Progenitor cell of endocrine pancreas (in vitro differentiated cells): ENCODE results near the gene LARP7. TPM values are rescaled to one million over a fixed set of nuclear protein-coding genes. Genes with fewer than 3 reads are reported as not detected.
"Not testable (repeated sequence)": the region's sequence is repeated elsewhere in the genome, so short reads cannot be mapped to it uniquely, and the experiment has no call there.

Experiments used
- DNase-seq: peaks from one replicate; pipeline ENCODE4 v3.0.0; 2021; ENCODE audit warnings: low spot score; ENCODE audit not compliant: unreplicated experiment
- H3K27ac Mint-ChIP-seq: 2 replicates; pipeline ENCODE4 v1.8.0; 2021; ENCODE audit warnings: mild to moderate bottlenecking, moderate library complexity, mixed read lengths
- H3K27me3 Mint-ChIP-seq: 2 replicates; pipeline ENCODE4 v1.8.0; 2021; ENCODE audit warnings: mixed read lengths
- H3K36me3 Mint-ChIP-seq: 2 replicates; pipeline ENCODE4 v1.8.0; 2022; ENCODE audit warnings: mixed read lengths; ENCODE audit not compliant: insufficient read depth
- H3K4me1 Mint-ChIP-seq: 2 replicates; pipeline ENCODE4 v1.8.0; 2021; ENCODE audit warnings: low read depth, mixed read lengths
- H3K4me3 Mint-ChIP-seq: 2 replicates; pipeline ENCODE4 v1.8.0; 2021; ENCODE audit warnings: low read depth, mild to moderate bottlenecking, moderate library complexity, mixed read lengths
- H3K9me3 Mint-ChIP-seq: 2 replicates; pipeline ENCODE4 v1.8.0; 2021; ENCODE audit warnings: low read depth, mixed read lengths
- total RNA-seq: library from RNA; stranded (reverse); gene quantifications from 2 replicates; pipeline ENCODE4 v1.2.1, GENCODE V29; 2021
- TF ChIP-seq, protein P1 (sequence below): fragments of 200-600 bp; sonication (generic); IDR thresholded peaks from one replicate; pipeline ENCODE4 v1.5.0; 2021; ENCODE audit warnings: antibody characterized with exemption, mild to moderate bottlenecking; ENCODE audit not compliant: unreplicated experiment

LARP7 gene
- total RNA-seq, 1 donor from 2014 or later = 50.6 TPM

DNA sequence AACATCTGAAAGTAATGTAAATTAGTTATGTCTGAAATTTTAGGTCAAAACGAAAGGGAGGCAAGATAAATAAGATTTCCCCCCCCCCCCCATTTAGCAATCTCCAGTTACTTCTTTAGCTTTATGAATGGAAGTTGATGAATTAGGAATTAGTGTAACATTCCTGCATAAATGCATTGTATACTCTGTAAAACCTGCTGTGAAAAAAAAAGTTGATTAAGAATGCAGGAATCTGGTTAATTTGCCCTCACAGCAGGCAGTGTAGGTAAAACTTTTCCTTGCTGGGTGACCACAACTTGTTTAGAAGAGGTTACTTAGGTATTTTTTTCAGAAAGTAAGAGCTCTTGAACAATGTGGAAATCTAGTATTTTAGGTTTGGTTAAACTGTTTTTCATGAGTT is 15.3 kb downstream of the LARP7 start:
- TF ChIP-seq, protein P1, sequence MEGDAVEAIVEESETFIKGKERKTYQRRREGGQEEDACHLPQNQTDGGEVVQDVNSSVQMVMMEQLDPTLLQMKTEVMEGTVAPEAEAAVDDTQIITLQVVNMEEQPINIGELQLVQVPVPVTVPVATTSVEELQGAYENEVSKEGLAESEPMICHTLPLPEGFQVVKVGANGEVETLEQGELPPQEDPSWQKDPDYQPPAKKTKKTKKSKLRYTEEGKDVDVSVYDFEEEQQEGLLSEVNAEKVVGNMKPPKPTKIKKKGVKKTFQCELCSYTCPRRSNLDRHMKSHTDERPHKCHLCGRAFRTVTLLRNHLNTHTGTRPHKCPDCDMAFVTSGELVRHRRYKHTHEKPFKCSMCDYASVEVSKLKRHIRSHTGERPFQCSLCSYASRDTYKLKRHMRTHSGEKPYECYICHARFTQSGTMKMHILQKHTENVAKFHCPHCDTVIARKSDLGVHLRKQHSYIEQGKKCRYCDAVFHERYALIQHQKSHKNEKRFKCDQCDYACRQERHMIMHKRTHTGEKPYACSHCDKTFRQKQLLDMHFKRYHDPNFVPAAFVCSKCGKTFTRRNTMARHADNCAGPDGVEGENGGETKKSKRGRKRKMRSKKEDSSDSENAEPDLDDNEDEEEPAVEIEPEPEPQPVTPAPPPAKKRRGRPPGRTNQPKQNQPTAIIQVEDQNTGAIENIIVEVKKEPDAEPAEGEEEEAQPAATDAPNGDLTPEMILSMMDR = no peak
- Mint-ChIP-seq H3K4me1 (peaks cover 4% of the 10 kb centered on the region), H3K27ac (no peak overlapping the region), H3K4me3 (no peak overlapping the region), H3K27me3 (no peaks in the 10 kb centered on the region), H3K36me3 (peaks cover 12% of the 10 kb centered on the region), H3K9me3 (no peaks in the 10 kb centered on the region)
- no peak for DNase-seq

GRCh38 chr4:112655270-112655669 is 18.3 kb downstream of the LARP7 start:
- no peaks in the 10 kb centered on the region for H3K27me3 Mint-ChIP-seq
- H3K27ac Mint-ChIP-seq = no peak overlapping the region
- H3K4me1 Mint-ChIP-seq = no peaks in the 10 kb centered on the region
- no peaks in the 10 kb centered on the region for H3K9me3 Mint-ChIP-seq
- DNase-seq = no peak
- H3K4me3 Mint-ChIP-seq = no peak overlapping the region
- TF ChIP-seq, protein P1 = no peak
- peaks cover 16% of the 10 kb centered on the region for H3K36me3 Mint-ChIP-seq

DNA sequence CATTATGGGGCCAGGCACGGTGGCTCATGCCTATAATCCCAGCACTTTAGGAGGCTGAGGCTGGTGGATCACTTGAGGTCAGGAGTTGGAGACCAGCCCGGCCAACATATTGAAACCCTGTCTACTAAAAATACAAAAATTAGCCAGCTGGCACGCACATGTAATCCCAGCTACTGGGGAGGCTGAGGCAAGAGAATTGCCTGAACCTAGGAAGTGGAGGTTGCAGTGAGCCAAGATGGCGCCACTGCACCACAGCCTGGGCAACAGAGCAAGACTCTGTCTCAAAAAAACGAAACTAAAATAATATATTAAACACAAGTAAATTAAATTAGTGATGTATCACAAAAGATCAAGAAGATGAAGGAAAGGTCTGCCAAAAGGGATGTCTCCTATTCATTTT is 19.2 kb downstream of the LARP7 start:
- not testable (repeated sequence) for DNase-seq, H3K27me3 Mint-ChIP-seq, H3K4me1 Mint-ChIP-seq, H3K9me3 Mint-ChIP-seq, H3K27ac Mint-ChIP-seq, H3K4me3 Mint-ChIP-seq
- H3K36me3 Mint-ChIP-seq = peaks cover 15% of the 10 kb centered on the region

GRCh38 chr4:112664611-112665010 is 27.7 kb downstream of the LARP7 start:
- TF ChIP-seq, protein P1 = no peak
- H3K27me3 Mint-ChIP-seq = no peaks in the 10 kb centered on the region
- DNase-seq = no peak
- no peak overlapping the region for H3K27ac Mint-ChIP-seq
- no peak overlapping the region for H3K4me3 Mint-ChIP-seq
- H3K9me3 Mint-ChIP-seq = no peaks in the 10 kb centered on the region
- no peaks in the 10 kb centered on the region for H3K4me1 Mint-ChIP-seq
- no peaks in the 10 kb centered on the region for H3K36me3 Mint-ChIP-seq

- no peak for DNase-seq
- Mint-ChIP-seq H3K27ac (no peak overlapping the region), H3K4me3 (no peak overlapping the region), H3K9me3 (no peaks in the 10 kb centered on the region), H3K36me3 (no peaks in the 10 kb centered on the region), H3K27me3 (no peaks in the 10 kb centered on the region), H3K4me1 (peaks cover 4% of the 10 kb centered on the region)
- TF ChIP-seq, protein P1 = no peak
Observed at GRCh38 chr4:112668131-112668530, 31.2 kb downstream of the LARP7 start.

- no peak overlapping the region for H3K4me3 Mint-ChIP-seq
- H3K4me1 Mint-ChIP-seq = peaks cover 4% of the 10 kb centered on the region
- H3K36me3 Mint-ChIP-seq = no peaks in the 10 kb centered on the region
- no peaks in the 10 kb centered on the region for H3K27me3 Mint-ChIP-seq
- H3K9me3 Mint-ChIP-seq = no peaks in the 10 kb centered on the region
- TF ChIP-seq, protein P1 = no peak
- DNase-seq = no peak
- H3K27ac Mint-ChIP-seq = no peak overlapping the region
Observed at GRCh38 chr4:112673076-112673475, 36.1 kb downstream of the LARP7 start.
